Measurements from ENCODE around the gene HOXC11.

DNA sequence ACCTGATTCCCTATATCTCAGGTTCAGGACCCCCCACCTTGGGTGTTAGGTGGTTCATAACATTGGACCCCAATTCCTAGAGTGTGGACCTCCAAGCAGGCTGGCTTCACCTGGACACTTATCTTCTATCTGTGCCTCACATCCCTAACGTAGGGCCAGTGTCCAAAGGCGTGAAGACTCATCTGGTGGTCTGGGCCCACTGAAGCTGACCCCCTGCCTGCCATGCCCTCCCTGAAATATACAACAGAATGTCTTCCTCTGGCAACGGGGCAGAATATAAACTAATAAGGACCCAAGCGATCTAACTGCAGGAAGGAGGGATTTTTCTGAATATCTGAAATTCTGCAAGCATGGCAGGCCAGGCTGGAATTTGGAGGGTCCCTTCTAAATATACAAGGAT lies 28.7 kb upstream of the HOXC11 start:
- TF ChIP-seq, protein P1, sequence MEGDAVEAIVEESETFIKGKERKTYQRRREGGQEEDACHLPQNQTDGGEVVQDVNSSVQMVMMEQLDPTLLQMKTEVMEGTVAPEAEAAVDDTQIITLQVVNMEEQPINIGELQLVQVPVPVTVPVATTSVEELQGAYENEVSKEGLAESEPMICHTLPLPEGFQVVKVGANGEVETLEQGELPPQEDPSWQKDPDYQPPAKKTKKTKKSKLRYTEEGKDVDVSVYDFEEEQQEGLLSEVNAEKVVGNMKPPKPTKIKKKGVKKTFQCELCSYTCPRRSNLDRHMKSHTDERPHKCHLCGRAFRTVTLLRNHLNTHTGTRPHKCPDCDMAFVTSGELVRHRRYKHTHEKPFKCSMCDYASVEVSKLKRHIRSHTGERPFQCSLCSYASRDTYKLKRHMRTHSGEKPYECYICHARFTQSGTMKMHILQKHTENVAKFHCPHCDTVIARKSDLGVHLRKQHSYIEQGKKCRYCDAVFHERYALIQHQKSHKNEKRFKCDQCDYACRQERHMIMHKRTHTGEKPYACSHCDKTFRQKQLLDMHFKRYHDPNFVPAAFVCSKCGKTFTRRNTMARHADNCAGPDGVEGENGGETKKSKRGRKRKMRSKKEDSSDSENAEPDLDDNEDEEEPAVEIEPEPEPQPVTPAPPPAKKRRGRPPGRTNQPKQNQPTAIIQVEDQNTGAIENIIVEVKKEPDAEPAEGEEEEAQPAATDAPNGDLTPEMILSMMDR (conservative IDR thresholded peaks at IDR 0.05 in 1 of 2, IDR thresholded peaks at IDR 0.05 in 1 of 2; ENCODE audit: extremely low read depth in 1 of 2, insufficient read depth in 1 of 2, low read depth in 1 of 2, low read length in 2 of 2), result no peak
- TF ChIP-seq EZH2 (IDR thresholded peaks at IDR 0.05; ENCODE audit: borderline replicate concordance, low read length), result no peak
